SHP77 treated with DMSO at 0.1 percent for 48 hours (cell line): ENCODE results near the gene PARP14.

ENCODE experiments used
- DNase-seq: peaks from one replicate; lab custom pipeline; 2025; lab: John Stamatoyannopoulos, UW

Gene PARP14

DNA sequence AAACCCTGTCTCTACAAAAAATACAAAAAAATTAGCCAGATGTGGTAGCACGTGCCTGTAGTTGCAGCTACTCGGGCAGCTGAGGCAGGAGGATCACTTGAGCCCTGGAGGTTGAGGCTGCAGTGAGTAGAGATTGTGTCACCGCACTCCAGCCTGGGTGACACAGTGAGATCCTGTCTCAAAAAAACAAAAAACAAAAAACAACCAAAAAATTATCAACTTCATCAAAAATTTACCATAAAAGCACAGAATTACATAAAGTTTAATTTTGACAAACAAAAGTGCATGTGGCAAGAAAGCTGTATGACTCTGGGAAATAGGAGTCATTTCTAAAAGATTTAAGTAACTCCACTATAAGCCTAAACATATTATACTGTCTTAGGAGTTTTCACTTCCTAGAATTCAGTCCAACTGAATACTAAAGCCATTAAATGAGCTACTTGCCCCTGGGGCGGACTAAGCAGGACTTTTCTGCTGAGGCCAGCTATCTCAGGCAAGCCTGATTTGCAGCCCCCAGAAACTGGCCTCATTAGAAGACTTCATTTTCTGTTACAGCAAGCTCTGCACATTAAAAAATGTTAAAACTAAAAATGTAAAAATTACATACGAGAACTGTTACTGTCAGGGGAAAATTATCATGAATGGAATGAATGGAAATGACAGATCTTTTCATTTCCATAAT is 90.0 kb downstream of the PARP14 start:
- no peak for DNase-seq

DNA sequence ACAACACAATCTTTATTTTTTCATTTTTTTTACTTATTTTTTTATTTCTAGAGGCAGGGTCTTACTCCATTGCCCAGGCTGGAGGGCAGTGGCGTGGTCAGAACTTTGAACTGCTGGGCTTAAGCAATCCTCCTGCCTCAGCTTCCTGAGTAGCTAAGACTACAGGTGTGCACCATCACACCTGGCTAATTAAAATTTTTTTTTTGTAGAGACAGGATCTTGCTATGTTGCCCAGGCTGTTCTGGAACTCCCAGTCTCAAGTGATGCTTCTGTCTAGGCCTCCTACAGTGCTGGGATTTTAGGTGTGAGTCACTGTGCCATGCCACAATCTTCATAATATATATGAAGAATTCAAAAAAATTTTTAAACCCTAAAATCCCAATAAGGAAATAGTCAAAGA is 92.2 kb downstream of the PARP14 start:
- no peak for DNase-seq

DNA sequence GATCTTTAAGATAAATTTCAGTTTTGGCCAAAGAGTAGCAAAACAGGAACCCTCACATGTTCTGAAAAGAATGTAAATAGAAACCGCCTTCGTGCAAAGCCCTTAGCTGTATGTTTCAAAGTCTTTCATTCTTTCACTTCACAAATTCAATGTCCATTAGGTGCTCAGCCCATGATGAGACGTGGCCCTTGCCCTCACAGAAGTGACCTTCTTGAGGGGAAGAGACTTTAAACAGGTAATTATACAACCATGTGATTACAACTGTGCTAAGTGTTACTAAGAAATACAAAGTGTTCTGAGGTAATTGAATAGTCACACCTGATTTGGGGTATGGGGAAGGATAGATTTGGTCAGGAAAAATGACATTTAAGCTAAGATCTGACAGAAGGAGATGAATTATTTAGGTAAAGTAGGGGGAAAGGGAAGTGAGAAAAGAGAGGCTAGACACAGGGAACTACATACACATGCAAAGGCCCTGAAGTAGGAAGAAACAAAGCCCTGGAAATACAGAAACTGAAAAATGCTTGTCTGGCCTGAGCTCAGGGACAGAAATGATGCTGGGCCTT is 93.4 kb downstream of the PARP14 start:
- no peak for DNase-seq

DNA sequence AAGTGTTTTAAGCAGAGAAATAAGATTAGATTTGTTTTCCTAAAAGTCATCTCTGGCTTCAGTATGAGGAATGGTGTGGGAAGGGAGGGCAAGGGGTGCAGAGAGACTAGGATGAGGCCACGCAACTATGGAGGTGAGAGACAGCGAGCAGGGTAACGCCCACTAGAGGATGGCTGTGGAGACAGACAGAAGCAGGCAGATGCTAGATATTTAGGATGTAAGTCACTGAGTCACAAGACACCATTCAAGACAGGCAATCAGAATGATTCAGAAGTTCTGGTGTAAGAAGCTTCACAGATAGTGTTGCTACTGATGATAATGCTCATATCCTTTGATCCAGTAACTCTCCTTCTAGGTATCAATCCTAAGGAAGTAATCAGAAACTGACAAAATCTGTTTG is 93.9 kb downstream of the PARP14 start:
- DNase-seq = no peak

DNA sequence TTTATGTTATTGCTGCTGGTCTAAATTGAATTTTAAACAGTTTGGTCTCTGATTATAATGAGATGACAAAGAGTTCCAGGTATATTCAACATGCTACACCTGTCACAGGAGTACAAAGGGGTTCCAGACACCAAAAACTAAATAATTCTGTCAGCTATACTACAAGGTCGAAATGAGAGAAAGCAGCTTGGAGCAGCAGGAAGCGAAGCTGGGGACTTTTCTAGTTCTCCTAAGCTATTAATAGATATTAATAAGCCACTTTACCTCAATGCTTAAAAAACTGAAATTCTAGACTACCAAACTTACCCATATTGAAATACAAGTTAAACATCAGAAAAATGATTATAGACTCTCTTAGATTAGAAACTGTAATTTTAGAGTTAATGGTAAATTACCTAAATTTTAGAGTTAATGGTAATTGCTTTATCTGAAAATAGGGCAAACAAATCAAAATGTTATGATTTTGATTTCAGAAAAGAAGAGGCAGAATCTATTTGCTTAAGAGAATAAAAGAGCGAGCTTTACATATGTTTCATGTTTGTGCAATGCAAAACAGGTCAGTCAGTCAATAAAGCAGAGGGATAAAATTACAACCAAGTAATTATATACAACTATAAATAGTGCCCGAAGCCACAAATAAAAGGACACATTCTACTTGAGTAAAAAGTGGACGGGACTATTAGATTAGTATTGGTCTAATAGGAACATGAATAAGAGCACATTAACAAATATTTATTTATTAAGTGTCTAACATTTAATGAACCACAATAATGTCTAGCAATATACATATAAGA is 96.2 kb downstream of the PARP14 start:
- no peak for DNase-seq

DNA sequence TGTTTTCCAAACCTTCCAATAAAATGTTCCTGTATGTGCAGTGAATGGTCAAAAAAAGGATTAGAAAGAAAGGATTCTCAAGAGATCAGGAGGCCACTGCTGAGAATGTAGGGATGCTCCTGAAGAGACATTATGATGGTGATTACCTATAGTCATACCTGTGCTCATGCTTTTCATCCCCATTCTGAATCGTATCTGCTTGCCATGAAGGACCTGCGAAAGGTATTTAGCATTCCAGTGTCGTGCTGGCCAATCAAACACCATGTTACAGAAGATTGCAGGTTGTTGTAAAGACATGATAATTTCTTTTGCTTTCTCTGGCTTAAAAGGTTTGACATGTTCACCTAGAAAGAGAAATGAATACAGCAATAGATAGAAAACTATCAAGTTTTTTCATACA is 96.9 kb downstream of the PARP14 start:
- DNase-seq = no peak
